B cell (primary cell): Measurements from ENCODE around the gene UBAC1. TPM values are rescaled to one million over a fixed set of nuclear protein-coding genes. Genes with fewer than 3 reads are reported as not detected.
A peak's percentile ranks its signal among the peaks of the same experiment; 100 is the strongest.

Source experiments
- ATAC-seq: fragments of 200-7000 bp; cut with Tn5 transposase; one replicate; pipeline ENCODE4 v1.10.0; 2021; ENCODE audit warnings: low read depth, mild to moderate bottlenecking, moderate number of reproducible peaks, moderate library complexity
- CTCF ChIA-PET: fragments of 350-600 bp; sonication (Branson Sonifier 250); formaldehyde crosslinking; loops from one replicate; lab custom pipeline; 2021; ENCODE audit warnings: antibody characterized with exemption, inconsistent platforms; lab: Charles Lee
- POLR2A ChIA-PET: fragments of 350-600 bp; sonication (Branson Sonifier 250); formaldehyde crosslinking; loops from one replicate; lab custom pipeline; 2021; ENCODE audit warnings: antibody characterized with exemption; lab: Charles Lee
- DNase-seq: peaks from one replicate; pipeline ENCODE4 v3.0.0; 2013
- H2AFZ ChIP-seq: 2 replicates; pipeline ENCODE4 v1.6.1; 2012; ENCODE audit warnings: mild to moderate bottlenecking, low read depth, low read length; ENCODE audit not compliant: insufficient read depth, poor library complexity, severe bottlenecking
- H3K27ac ChIP-seq, 2 donors: 1 replicate in 1 of 2; 2 replicates in 1 of 2; pipeline ENCODE4 v1.5.1; 2012 to 2013; ENCODE audit warnings: low read length in 2 of 2, mild to moderate bottlenecking in 2 of 2, moderate library complexity in 1 of 2
- H3K27me3 ChIP-seq, 4 experiments: fragments of 200-600 bp in 1 of 4; sonication (generic) in 1 of 4; replicated peaks in 1 of 4; 1 replicate in 2 of 4; 2 replicates in 2 of 4; pipeline versions ENCODE4 v1.6.1 to v1.7.0; 2013 to 2016; ENCODE audit warnings: low read length in 3 of 4, mild to moderate bottlenecking in 2 of 4, mixed read lengths in 1 of 4, moderate library complexity in 1 of 4; ENCODE audit not compliant: insufficient read depth in 4 of 4, control insufficient read depth in 3 of 4; ENCODE audit errors: control extremely low read depth in 1 of 4
- H3K36me3 ChIP-seq, 2 experiments: replicated peaks in 1 of 2; 1 replicate in 1 of 2; 2 replicates in 1 of 2; pipeline versions ENCODE4 v1.6.1 to v1.7.1; 2013; ENCODE audit warnings: low read length in 1 of 2; ENCODE audit not compliant: insufficient read depth in 2 of 2, control insufficient read depth in 1 of 2; ENCODE audit errors: control extremely low read depth in 1 of 2, extremely low read depth in 1 of 2
- H3K4me1 ChIP-seq, 2 donors: fragments of 200-600 bp in 1 of 2; sonication (generic) in 1 of 2; 1 replicate in 1 of 2; 2 replicates in 1 of 2; pipeline versions ENCODE4 v1.5.1 to v1.6.1; 2013 to 2017; ENCODE audit warnings: low read length in 2 of 2; ENCODE audit not compliant: control insufficient read depth in 2 of 2, insufficient read depth in 2 of 2
- H3K4me2 ChIP-seq: replicated peaks from 2 replicates; pipeline ENCODE3; 2012; ENCODE audit warnings: mild to moderate bottlenecking, low read depth, low read length; ENCODE audit not compliant: poor library complexity, severe bottlenecking
- H3K4me3 ChIP-seq, 5 experiments: fragments of 200-600 bp in 1 of 5; sonication (generic) in 1 of 5; 1 replicate in 3 of 5; 2 replicates in 2 of 5; pipeline versions ENCODE4 v1.5.1 to v1.7.0; 2011 to 2016; ENCODE audit warnings: low read length in 4 of 5, mild to moderate bottlenecking in 4 of 5, low read depth in 2 of 5, control low read depth in 1 of 5, moderate library complexity in 1 of 5; ENCODE audit not compliant: insufficient read depth in 1 of 5; ENCODE audit errors: control extremely low read depth in 1 of 5, extremely low read depth in 1 of 5
- H3K79me2 ChIP-seq: fragments of 200-600 bp; sonication (generic); one replicate; pipeline ENCODE4 v1.6.0; 2016; ENCODE audit warnings: low read length; ENCODE audit not compliant: control insufficient read depth, insufficient read depth
- H3K9ac ChIP-seq: fragments of 200-600 bp; sonication (generic); 2 replicates; pipeline ENCODE4 v1.6.1; 2017; ENCODE audit warnings: mild to moderate bottlenecking, low read length, moderate library complexity
- H3K9me3 ChIP-seq, 3 donors: one replicate each; pipeline versions ENCODE4 v1.6.1 to v1.7.1; 2013; ENCODE audit warnings: low read length in 2 of 3; ENCODE audit not compliant: control insufficient read depth in 2 of 3, insufficient read depth in 1 of 3; ENCODE audit errors: control extremely low read depth in 1 of 3
- H4K20me1 ChIP-seq: 2 replicates; pipeline ENCODE4 v1.6.0; 2012; ENCODE audit warnings: mild to moderate bottlenecking, low read length; ENCODE audit not compliant: insufficient read depth, control insufficient read depth, poor library complexity, severe bottlenecking
- H3K27ac Mint-ChIP-seq: one replicate; pipeline ENCODE4 v1.8.0; 2021; ENCODE audit warnings: mixed read lengths
- H3K27me3 Mint-ChIP-seq: one replicate; pipeline ENCODE4 v1.8.0; 2021; ENCODE audit warnings: mixed read lengths
- H3K4me1 Mint-ChIP-seq: one replicate; pipeline ENCODE4 v1.8.0; 2021; ENCODE audit warnings: mixed read lengths
- H3K4me3 Mint-ChIP-seq: one replicate; pipeline ENCODE4 v1.8.0; 2021; ENCODE audit warnings: mixed read lengths
- H3K9me3 Mint-ChIP-seq: one replicate; pipeline ENCODE4 v1.8.0; 2022; ENCODE audit warnings: mixed read lengths; ENCODE audit not compliant: insufficient read depth
- EZH2 ChIP-seq: IDR thresholded peaks from 2 replicates; pipeline ENCODE4 v1.6.1; 2012; ENCODE audit warnings: borderline replicate concordance, low read depth, mild to moderate bottlenecking, moderate library complexity, low read length; ENCODE audit not compliant: insufficient read depth, poor library complexity, severe bottlenecking
- WGBS: methylation state at CpG from one replicate; pipeline ENCODE4 v1.1.5; 2013; ENCODE audit warnings: missing lambda C conversion rate; ENCODE audit not compliant: insufficient coverage; 5-methylcytosine and 5-hydroxymethylcytosine counted together
- intact Hi-C: fragments of 100-400 bp; cut with micrococcal nuclease; formaldehyde crosslinking; loops from one replicate; pipeline ENCODE4 v1.10.0; 2022
- polyA plus RNA-seq: library from polyadenylated mRNA; depleted of rRNA; stranded (reverse); fragments of >200 nt; gene quantifications from 2 replicates; pipeline ENCODE4 v1.2.3, GENCODE V29; 2012
- total RNA-seq, 2 donors: library from RNA; stranded (reverse); fragments of 120-200 nt in 1 of 2; gene quantifications; 1 replicate in 1 of 2; 2 replicates in 1 of 2; pipeline versions ENCODE4 v1.2.3 to v1.2.4, GENCODE V29; 2013 to 2022
- TF ChIP-seq, protein P1 (sequence below): fragments of 200-600 bp; IDR thresholded peaks from one replicate; pipeline ENCODE4 v1.8.0; 2022; ENCODE audit warnings: antibody characterized with exemption, mild to moderate bottlenecking

UBAC1 gene
- total and polyA plus RNA-seq, 2 donors (not counting 1 experiment from before 2014, with no cell fraction given): 30.8 to 31.1 TPM

DNA sequence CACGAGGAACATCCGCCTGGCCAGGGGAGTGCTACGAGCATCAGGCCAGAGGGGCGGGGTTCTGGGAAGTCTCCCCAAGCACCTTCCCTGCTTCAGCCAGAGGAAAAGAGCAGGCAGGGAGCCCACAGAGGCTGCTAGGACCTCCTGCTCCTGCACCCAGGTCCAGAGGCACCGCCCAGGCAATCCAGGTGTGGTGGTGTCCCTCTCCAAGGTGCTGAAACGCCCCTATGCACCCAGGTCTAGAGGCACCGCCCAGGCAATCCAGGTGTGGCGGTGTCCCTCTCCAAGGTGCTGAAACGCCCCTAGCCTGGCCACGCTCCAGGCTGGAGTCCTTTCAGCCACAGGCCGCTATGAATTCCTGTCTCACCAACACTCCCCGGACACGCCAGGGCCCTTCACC is 10.7 kb upstream of the UBAC1 start:
- WGBS: 69% methylated on average over 10 of the region's 13 CpGs
- peak; percentile 57 for DNase-seq
- H3K9ac ChIP-seq: no peak overlapping the region
- H3K27ac Mint-ChIP-seq: no peak overlapping the region
- H2AFZ ChIP-seq: no peak overlapping the region
- TF ChIP-seq, protein P1, sequence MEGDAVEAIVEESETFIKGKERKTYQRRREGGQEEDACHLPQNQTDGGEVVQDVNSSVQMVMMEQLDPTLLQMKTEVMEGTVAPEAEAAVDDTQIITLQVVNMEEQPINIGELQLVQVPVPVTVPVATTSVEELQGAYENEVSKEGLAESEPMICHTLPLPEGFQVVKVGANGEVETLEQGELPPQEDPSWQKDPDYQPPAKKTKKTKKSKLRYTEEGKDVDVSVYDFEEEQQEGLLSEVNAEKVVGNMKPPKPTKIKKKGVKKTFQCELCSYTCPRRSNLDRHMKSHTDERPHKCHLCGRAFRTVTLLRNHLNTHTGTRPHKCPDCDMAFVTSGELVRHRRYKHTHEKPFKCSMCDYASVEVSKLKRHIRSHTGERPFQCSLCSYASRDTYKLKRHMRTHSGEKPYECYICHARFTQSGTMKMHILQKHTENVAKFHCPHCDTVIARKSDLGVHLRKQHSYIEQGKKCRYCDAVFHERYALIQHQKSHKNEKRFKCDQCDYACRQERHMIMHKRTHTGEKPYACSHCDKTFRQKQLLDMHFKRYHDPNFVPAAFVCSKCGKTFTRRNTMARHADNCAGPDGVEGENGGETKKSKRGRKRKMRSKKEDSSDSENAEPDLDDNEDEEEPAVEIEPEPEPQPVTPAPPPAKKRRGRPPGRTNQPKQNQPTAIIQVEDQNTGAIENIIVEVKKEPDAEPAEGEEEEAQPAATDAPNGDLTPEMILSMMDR: no peak
- no peak for TF ChIP-seq EZH2
- intact Hi-C loops: no loop called here
- ChIA-PET CTCF (interaction anchor here (0.6 kb wide), 1 partner anchor 134 kb away, joined by 3 read pairs; no protein-coding TSS in a partner anchor), POLR2A (no interaction called here)
- no peaks in the 10 kb centered on the region for H4K20me1 ChIP-seq
- no peak overlapping the region for H3K4me2 ChIP-seq
- peaks cover 0 to 8% of the 10 kb centered on the region in 2 donors for H3K4me1 ChIP-seq
- H3K4me3 Mint-ChIP-seq: no peak overlapping the region
- H3K27me3 ChIP-seq: peaks cover 0 to 17% (median 1%) of the 10 kb centered on the region in 4 experiments
- no peak overlapping the region for H3K27ac ChIP-seq
- H3K27me3 Mint-ChIP-seq: peaks cover 29% of the 10 kb centered on the region
- H3K36me3 ChIP-seq: no peaks in the 10 kb centered on the region
- no peak overlapping the region for H3K4me3 ChIP-seq
- peaks cover 7% of the 10 kb centered on the region for H3K4me1 Mint-ChIP-seq
- H3K9me3 ChIP-seq: no peaks in the 10 kb centered on the region
- no peaks in the 10 kb centered on the region for H3K79me2 ChIP-seq
- ATAC-seq: no peak
- H3K9me3 Mint-ChIP-seq: no peaks in the 10 kb centered on the region

DNA sequence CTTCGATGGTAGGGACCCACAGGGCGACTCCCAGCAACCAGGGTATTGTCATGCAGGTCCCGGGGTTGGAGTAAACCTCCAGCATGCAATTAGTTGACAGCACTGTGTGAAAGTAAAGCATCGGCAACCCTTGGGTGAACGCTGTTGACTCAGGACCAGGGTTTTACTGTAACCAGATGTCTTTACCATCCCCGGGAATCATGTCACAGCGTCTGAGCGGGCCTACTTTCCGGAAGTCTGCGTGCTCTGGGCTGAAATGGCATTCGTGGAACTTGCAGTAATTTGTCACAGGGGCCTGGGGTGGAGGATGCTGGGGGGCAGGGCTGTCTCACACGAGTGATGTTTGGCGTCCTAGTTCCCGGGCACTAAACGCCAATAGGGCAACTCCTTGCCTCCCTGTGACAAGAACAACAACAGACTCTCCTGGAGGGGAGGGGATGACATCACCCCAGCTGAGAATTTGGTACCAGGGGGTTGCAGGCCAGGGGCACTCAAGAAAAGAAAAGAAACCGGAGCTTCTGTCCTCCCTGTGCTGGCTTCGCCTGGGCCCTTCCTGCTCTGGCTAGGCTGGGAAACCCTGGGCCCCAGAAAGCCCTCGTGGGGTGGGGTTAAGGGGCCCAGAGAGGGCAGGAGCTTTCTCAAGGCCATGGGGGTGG is 10.1 kb upstream of the UBAC1 start:
- Histone ChIP-seq H3K79me2 (no peaks in the 10 kb centered on the region), H3K9ac (no peak overlapping the region), H3K4me2 (no peak overlapping the region), H3K4me3 (no peak overlapping the region), H3K27me3 (peaks cover 0 to 16% (median 1%) of the 10 kb centered on the region in 4 experiments), H4K20me1 (no peaks in the 10 kb centered on the region), H3K4me1 (peaks cover 0 to 8% of the 10 kb centered on the region in 2 donors), H3K36me3 (no peaks in the 10 kb centered on the region), H2AFZ (no peak overlapping the region), H3K27ac (no peak overlapping the region), H3K9me3 (no peaks in the 10 kb centered on the region)
- ChIA-PET POLR2A (no interaction called here), CTCF (no interaction called here)
- no peak for DNase-seq
- TF ChIP-seq, protein P1: no peak
- intact Hi-C loops: no loop called here
- Mint-ChIP-seq H3K4me3 (no peak overlapping the region), H3K27me3 (peaks cover 24% of the 10 kb centered on the region), H3K27ac (no peak overlapping the region), H3K4me1 (peaks cover 7% of the 10 kb centered on the region), H3K9me3 (no peaks in the 10 kb centered on the region)
- 76% methylated on average over 17 of the region's 18 CpGs for whole genome bisulfite sequencing
- ATAC-seq: no peak
